Glutamatergic neuron (in vitro differentiated cells): ENCODE data around the gene RNPEPL1. TPM values are rescaled to one million over a fixed set of nuclear protein-coding genes. Genes with fewer than 3 reads are reported as not detected.
A peak's percentile ranks its signal among the peaks of the same experiment; 100 is the strongest.
"Not testable (repeated sequence)": the region's sequence is repeated elsewhere in the genome, so short reads cannot be mapped to it uniquely, and the experiment has no call there.

Experiments
- DNase-seq: peaks from one replicate; pipeline ENCODE4 v3.0.0; 2022
- H3K27ac Mint-ChIP-seq: one replicate; pipeline ENCODE4 v1.8.0; 2020; ENCODE audit warnings: mild to moderate bottlenecking, mixed read lengths, inconsistent platforms; ENCODE audit not compliant: unreplicated experiment
- H3K27me3 Mint-ChIP-seq: one replicate; pipeline ENCODE4 v1.8.0; 2020; ENCODE audit warnings: mild to moderate bottlenecking, moderate library complexity, mixed read lengths, inconsistent platforms; ENCODE audit not compliant: unreplicated experiment
- H3K36me3 Mint-ChIP-seq: one replicate; pipeline ENCODE4 v1.8.0; 2020; ENCODE audit warnings: mild to moderate bottlenecking, mixed read lengths, inconsistent platforms; ENCODE audit not compliant: unreplicated experiment
- H3K4me1 Mint-ChIP-seq: one replicate; pipeline ENCODE4 v1.8.0; 2020; ENCODE audit warnings: mild to moderate bottlenecking, low read depth, mixed read lengths, inconsistent platforms; ENCODE audit not compliant: unreplicated experiment
- H3K4me3 Mint-ChIP-seq: one replicate; pipeline ENCODE4 v1.8.0; 2020; ENCODE audit warnings: mild to moderate bottlenecking, mixed read lengths, inconsistent platforms; ENCODE audit not compliant: unreplicated experiment
- H3K9me3 Mint-ChIP-seq: one replicate; pipeline ENCODE4 v1.8.0; 2020; ENCODE audit warnings: mild to moderate bottlenecking, moderate library complexity, mixed read lengths, inconsistent platforms; ENCODE audit not compliant: unreplicated experiment
- CTCF ChIP-seq: fragments of 200-600 bp; sonication (generic); IDR thresholded peaks from one replicate; pipeline ENCODE4 v1.5.0; 2021; ENCODE audit not compliant: partially characterized antibody, unreplicated experiment
- total RNA-seq: library from RNA; stranded (reverse); fragmentation: NEBNext Ultra II Directional; extraction: Animal tissue kit (Norgen Biotek cat#: 25700); gene quantifications from one replicate; pipeline ENCODE4 v1.2.1, GENCODE V29; 2021; ENCODE audit not compliant: unreplicated experiment

The RNPEPL1 gene
- total RNA-seq, 1 donor from 2014 or later = 20.9 TPM

GRCh38 chr2:240520974-240521350 lies 47.3 kb upstream of the RNPEPL1 start:
- H3K4me1 Mint-ChIP-seq = peaks cover 5% of the 10 kb centered on the region
- no peak overlapping the region for H3K4me3 Mint-ChIP-seq
- peaks cover 45% of the 10 kb centered on the region for H3K36me3 Mint-ChIP-seq
- peaks cover 8% of the 10 kb centered on the region for H3K27me3 Mint-ChIP-seq
- no peak for TF ChIP-seq CTCF
- no peak overlapping the region for H3K27ac Mint-ChIP-seq
- peaks cover 19% of the 10 kb centered on the region for H3K9me3 Mint-ChIP-seq
- DNase-seq = no peak

GRCh38 chr2:240521885-240522284 lies 46.4 kb upstream of the RNPEPL1 start:
- H3K9me3 Mint-ChIP-seq = peaks cover 24% of the 10 kb centered on the region
- H3K36me3 Mint-ChIP-seq = peaks cover 50% of the 10 kb centered on the region

GRCh38 chr2:240522406-240522805 lies 45.9 kb upstream of the RNPEPL1 start:
- DNase-seq = no peak
- Mint-ChIP-seq H3K4me1 (peaks cover 5% of the 10 kb centered on the region), H3K4me3 (no peak overlapping the region), H3K36me3 (peaks cover 55% of the 10 kb centered on the region), H3K27me3 (peaks cover 10% of the 10 kb centered on the region), H3K27ac (peak overlapping the region; percentile 38), H3K9me3 (peaks cover 26% of the 10 kb centered on the region)
- TF ChIP-seq CTCF = no peak

More at GRCh38 chr2:240521885-240522284, 46.4 kb upstream of the RNPEPL1 start:
- not testable (repeated sequence) for H3K4me1 Mint-ChIP-seq, DNase-seq, H3K4me3 Mint-ChIP-seq, H3K27ac Mint-ChIP-seq
- H3K27me3 Mint-ChIP-seq = peaks cover 10% of the 10 kb centered on the region

- H3K27ac Mint-ChIP-seq = no peak overlapping the region
- H3K4me1 Mint-ChIP-seq = peaks cover 5% of the 10 kb centered on the region
- H3K4me3 Mint-ChIP-seq = no peak overlapping the region
- H3K27me3 Mint-ChIP-seq = peaks cover 14% of the 10 kb centered on the region
- no peak for TF ChIP-seq CTCF
- DNase-seq = no peak
- H3K9me3 Mint-ChIP-seq = peaks cover 26% of the 10 kb centered on the region
- H3K36me3 Mint-ChIP-seq = peaks cover 50% of the 10 kb centered on the region
Observed at GRCh38 chr2:240523451-240524281, 44.6 kb upstream of the RNPEPL1 start.

- H3K27me3 Mint-ChIP-seq = peaks cover 10% of the 10 kb centered on the region
- H3K9me3 Mint-ChIP-seq = peaks cover 30% of the 10 kb centered on the region
- peaks cover 58% of the 10 kb centered on the region for H3K36me3 Mint-ChIP-seq
- no peak for DNase-seq
- H3K4me1 Mint-ChIP-seq = peaks cover 3% of the 10 kb centered on the region
- TF ChIP-seq CTCF = no peak
- no peak overlapping the region for H3K27ac Mint-ChIP-seq
- H3K4me3 Mint-ChIP-seq = no peak overlapping the region
Observed at GRCh38 chr2:240524963-240525718, 43.1 kb upstream of the RNPEPL1 start.
